Stromal cell of bone marrow (primary cell): ENCODE measurements around the gene TMC4.
A peak's percentile ranks its signal among the peaks of the same experiment; 100 is the strongest.
"Not testable (repeated sequence)": the region's sequence is repeated elsewhere in the genome, so short reads cannot be mapped to it uniquely, and the experiment has no call there.

Source experiments
- DNase-seq: peaks from one replicate; pipeline ENCODE4 v3.0.0-alpha.2; 2012; ENCODE audit warnings: low read depth

TMC4 gene

DNA sequence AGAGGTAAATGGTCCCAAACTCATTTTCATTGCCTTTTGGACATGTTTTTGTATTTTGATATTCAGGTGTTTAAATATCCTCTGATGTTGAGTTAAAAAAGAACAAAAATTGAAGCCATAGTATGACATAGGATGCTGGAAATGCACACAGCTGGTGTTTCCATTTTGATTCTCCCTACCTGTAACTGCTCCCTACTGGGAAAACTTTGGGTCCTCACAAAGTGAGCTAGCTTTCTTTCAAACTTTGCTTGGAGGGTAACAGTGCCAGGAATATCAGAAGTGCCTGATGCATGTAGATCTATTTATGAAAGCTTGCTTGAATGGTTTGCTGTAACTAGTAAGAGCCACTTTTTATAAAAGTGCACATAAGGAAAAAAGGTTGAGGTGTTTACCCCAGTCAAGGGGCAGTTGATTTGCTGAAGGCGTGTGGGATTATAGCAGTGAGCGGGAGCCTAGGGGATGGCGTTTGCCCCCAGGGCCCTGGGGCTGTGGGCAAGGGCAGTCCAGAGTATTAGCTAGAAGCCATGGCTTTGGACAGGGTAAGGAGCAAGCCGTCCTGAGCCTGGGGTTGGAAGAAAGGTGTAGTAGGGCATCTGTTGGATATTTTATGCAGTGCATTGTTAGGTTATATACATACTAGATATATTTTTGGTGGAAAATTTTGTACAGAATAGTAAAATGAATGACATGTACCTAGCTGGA is 32.0 kb upstream of the TMC4 start:
- DNase-seq: no peak

DNA sequence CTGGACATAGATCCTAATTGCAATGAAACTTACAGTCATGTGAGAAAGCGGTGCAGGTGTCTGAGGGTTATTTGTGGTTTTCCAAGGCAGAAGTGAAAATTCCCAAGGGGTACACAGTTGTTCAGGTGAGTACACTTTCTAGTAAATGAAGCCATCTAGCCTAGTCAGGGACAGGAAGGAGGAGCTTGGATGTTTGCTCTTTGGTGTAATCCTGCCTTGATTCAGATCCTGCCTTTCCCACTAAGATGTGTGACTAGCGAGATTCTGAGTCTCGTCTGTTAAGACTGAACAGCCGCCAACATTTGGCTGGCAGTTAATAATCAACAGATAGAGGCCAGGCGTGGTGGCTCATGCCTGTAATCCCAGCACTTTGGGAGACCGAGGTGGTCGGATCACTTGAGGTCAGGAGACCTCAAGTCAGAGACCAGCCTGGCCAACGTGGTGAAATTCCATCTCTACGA is 30.2 kb upstream of the TMC4 start:
- DNase-seq: no peak

DNA sequence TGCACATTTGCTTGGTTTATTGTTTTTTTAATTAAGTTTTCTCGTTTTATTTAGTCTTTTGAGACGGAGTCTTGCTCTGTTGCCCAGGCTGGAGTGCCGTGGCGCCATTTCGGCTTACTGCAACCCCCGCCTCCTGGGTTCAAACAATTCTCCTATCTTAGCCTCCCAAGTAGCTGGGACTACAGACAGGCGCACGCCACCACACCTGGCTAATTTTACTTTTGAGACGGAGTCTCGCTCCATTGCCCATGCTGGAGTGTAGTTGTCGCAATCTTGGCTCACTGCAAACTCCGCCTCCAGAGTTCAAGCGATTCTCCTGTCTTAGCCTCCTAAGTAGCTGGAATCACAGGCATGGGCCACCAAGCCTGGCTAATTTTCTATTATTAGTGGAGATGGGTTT is 29.0 kb upstream of the TMC4 start:
- DNase-seq: no peak

DNA sequence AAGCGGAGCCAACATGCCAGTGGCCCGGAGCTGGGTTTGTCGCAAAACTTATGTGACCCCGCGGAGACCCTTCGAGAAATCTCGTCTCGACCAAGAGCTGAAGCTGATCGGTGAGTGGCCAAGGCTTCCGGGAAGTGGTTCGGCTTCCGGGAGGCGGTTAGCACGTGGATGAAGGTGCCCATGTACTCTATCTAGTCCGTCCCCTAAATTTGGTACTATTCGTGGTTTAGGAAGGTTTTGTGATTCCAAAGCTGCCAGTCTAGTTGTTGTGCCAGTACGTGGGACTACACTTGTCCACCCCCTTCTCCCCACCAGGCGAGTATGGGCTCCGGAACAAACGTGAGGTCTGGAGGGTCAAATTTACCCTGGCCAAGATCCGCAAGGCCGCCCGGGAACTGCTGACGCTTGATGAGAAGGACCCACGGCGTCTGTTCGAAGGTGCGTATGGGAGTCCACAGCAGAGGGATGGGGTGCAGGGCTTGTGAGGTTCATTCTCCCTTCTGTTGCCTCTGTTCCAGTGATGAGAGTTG is 28.3 kb upstream of the TMC4 start:
- DNase-seq: no peak

DNA sequence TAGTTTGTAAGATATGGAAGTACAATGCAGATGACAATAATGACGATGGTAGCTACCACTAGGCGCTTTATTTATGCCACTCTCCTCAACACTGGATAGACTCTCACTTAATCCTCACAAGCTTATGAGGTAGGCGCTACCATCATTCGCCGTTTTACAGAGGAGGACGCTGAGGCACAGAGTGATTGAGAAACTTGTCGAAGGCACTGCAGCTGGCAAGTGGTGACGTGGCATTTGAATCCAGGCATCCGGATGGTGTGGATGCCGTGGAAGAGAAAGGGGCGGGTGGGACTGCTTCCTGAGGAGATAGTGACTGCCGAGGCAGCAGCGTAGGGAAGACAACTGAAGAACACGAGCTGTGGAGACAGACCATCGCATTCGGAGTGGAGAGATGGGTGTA is 26.4 kb upstream of the TMC4 start:
- DNase-seq: no peak

DNA sequence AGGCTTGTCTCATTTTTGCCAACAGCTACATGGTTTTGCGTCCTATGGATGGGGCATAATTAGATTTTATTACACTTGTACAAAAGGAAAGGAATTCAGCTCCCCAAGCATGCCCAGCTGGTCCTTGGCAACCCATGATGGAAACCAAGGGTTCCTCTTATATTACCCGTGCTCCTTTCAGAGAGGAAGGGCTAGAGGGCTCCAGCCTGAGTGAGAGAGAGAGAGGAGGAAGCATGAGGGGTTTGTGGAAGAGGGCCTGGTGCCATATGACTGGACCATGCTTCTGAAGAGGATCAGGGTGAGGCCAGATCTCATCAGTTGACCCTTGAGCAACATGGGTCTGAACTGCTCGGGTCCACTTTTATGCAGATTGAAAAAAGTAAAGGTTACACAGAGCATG is 24.2 kb upstream of the TMC4 start:
- DNase-seq: no peak

DNA sequence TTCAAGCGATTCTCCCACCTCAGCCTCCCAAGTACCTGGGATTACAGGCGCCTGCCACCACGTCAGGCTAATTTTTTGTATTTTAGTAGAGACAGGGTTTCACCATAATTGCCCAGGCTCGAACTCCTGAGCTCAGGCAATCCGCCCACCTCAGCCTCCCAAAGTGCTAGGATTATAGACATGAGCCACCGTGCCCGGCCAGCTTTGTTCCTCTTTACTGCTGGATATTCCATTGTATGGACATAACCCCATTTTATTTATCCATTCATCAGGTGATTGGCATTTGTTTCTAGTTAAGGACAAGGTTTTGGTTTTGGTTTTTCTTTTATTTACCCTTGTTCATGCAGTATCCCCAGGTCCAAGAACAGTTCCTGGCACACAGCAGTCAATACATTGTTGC is 23.6 kb upstream of the TMC4 start:
- no peak for DNase-seq

DNA sequence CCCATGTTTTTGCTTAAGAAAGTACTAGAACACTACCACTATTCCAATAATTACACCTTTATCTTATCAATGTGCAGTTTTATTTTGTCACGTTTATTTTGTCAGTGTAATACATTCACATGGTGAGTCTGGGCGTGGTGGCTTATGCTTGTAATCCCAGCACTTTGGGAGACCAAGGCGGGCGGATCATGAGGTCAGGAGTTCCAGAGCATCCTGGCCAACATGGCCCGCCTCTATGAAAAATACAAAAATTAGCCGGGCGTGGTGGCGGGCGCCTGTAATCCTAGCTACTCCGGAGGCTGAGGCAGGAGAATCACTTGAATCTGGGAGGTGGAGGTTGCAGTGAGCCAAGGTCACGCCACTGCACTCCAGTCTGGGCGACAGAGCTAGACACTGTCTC is 21.5 kb upstream of the TMC4 start:
- not testable (repeated sequence) for DNase-seq

DNA sequence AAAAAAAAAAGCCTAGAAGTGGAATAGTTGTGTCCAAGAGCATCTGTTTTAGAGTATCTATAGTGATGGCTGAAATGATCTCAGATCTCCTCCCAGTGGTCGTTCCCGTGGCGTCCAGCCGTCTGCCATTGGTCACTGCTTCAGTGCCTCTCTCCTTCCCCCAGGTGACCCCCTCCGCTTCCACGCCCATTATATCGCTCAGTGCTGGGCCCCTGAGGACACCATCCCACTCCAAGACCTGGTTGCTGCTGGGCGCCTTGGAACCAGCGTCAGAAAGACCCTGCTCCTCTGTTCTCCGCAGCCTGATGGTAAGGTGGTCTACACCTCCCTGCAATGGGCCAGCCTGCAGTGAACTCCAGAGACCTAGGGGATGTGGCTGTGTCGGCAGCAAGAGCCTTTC is 20.1 kb upstream of the TMC4 start:
- DNase-seq: no peak

DNA sequence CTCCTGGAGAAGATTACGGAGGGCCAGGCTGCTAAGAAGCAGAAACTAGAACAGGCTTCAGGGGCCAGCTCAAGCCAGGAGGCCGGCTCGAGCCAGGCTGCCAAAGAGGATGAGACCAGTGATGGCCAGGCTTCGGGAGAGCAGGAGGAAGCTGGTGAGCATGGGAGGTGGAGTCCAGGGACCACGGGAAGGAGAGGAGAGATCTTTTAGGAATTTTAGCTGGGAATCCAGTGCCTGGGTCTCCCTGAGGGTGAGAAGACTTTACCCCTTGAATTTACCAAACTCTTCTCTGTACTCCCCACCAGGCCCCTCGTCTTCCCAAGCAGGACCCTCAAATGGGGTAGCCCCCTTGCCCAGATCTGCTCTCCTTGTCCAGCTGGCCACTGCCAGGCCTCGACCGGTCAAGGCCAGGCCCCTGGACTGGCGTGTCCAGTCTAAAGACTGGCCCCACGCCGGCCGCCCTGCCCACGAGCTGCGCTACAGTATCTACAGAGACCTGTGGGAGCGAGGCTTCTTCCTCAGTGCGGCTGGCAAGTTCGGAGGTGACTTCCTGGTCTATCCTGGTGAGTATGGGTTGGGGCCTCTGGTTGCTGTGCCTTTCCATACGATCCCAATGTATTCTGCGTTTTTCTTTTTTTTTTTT is 19.0 kb upstream of the TMC4 start:
- no peak for DNase-seq

DNA sequence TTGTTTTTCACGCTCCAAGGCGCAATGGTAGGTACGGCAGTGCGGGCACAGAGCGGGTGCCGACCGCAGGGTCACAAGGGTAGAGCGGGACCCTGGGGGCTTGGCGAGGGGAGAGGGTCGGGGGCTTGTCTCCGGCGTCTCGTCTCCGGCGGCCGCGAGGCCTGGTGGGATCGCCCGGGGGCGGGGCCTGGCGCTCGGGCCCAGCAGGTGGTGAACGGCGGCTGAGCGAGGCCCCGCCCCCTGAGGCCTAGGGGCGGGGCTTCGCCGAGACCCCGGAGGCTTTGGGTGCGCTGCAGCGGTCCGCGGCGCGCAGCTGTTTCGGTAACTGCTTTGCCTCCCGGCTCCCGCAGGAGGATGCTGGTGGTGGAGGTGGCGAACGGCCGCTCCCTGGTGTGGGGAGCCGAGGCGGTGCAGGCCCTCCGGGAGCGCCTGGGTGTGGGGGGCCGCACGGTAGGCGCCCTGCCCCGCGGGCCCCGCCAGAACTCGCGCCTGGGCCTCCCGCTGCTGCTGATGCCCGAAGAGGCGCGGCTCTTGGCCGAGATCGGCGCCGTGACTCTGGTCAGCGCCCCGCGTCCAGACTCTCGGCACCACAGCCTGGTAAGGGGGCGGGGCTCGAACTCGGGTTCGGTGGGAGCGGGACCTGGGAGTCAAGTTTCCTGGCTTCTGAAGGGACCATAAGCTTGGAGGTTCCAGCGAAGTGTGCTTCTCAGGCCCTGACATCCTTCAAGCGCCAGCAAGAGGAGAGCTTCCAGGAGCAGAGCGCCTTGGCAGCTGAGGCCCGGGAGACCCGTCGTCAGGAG is 18.3 kb upstream of the TMC4 start, which contains the start of gene TSEN34:
TSS of gene TSEN34 (plus strand) at position 298 of the 800 bp plus-strand sequence. CDS start at position 355, 57 bp downstream.
- DNase-seq: no peak

DNA sequence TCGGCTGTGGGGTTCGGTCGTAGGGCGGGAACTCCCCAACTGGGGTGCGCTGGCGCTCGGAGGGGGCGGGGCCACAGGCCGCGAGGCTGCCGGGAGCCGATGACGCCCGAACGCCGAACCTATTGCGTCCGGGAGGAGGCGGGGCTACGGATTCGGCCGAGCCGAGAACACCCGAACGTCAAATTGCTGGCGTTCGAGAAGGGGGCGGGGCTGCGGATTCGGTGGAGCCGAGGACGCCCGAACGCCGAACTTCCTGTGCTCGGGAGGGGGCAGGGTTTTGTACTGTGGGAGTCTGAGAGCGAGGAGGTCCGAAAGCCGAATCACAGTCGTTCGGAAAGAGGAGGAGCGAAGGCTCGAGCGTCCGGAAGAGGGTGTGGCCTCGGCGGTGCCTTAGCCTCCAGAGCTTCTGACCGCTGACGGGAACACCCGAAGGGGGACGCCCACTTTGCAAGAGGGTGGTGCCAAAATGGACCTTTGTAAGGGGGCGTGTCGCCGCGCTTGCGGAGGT is 17.6 kb upstream of the TMC4 start:
- DNase-seq: peak; percentile 99

DNA sequence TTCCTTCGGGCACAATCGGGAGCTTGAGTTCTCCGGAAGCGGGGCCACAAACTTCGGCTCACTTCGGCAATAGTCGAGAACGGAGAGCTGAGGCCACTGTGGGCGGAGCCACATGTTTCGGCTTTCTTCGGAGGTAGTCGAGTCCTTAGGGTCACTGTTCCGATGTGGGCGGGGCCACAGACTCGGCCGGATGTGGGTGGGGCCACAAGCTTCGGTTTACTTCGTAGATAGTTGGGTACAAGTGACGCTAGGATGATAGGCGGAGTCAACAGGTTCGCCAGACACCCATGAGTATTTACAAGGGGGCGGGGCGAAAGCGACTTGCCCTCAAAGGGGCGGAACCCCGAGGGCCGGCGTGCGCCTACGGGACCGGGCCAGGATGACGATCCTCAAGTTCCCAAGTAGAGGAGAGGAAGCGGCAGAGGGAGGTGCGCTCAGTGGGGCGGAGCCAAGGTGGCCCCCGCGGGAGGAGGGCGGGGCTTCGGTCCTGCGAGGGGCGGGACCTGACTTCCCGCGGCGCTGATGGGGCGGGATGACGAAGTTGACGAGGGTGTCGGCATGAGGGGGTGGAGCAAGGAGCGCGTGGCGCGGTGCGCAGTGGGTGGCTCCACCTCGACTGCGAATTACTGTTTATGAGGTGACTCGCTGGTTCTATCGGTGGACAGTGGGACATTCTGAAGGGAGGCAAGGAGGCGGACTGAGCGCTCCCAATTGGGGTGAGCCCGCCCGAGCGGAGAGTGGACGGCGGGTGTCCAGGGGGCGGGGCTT is 17.0 kb upstream of the TMC4 start:
- DNase-seq: peak; percentile 99

DNA sequence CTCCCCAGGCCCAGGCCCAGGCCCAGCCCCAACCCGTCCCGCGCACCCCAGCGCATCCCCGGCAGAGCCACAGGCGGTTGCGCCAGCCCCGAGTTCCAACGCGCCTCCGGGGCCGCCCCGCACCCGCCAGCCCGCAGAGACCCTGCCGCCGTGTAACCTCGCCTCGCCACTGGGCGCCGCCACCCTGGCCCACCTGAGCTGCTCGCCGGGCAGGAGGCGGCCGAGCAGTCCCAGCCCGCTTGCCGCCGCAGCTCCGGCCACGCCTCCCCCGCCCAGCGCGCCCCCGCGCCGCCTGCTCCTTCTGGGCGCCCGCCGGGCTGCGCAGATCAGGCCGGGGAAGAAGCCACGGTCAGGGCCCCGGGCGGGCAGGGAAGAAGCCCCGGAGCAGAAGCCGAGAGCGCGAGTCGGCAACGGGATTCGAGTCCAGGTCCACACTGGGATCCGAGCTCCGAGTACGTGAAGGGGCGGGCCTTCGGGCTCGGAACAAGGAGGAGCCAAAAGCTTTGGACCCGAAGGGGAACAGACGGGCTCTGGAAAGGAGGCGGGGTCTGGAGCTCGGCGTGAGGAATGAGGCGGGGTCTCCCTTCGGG is 16.3 kb upstream of the TMC4 start, which contains the start of gene MBOAT7:
TSS of gene MBOAT7 (minus strand) at position 436 of the 590 bp plus-strand sequence. CDS start 1,072 bp downstream, outside the sequence.
- DNase-seq: no peak

DNA sequence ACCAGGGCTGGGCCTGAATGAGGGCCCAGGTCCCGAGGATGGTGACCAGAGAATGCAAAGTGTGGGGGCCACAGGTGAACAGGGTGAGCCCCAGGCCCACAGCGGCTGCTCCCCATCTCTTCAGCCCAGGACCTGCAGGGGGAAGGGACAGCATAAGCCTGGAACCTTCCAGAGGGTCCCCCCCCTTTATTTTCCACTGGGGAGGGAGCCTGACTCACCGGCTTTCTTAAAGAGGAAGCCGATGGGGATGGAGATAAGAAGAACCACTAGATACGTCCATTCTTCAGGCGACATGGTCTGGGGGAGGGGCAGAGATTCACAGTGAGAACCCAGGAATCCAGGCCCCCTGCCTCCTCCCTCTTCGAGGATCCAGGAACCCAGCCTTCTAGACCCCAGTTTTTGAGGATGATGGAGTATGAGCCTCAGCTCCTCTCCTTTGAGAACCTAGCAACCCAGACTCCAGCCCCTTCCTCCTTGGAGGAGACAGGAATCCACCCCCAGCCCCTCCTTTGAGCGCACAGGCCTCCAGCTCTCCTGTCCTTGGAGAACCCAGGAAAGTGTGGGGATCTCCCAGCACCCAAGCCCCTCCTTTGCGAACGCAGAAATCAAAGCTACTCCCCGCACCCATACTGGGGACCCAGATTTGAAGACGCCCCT is 15.4 kb upstream of the TMC4 start:
- DNase-seq: no peak

DNA sequence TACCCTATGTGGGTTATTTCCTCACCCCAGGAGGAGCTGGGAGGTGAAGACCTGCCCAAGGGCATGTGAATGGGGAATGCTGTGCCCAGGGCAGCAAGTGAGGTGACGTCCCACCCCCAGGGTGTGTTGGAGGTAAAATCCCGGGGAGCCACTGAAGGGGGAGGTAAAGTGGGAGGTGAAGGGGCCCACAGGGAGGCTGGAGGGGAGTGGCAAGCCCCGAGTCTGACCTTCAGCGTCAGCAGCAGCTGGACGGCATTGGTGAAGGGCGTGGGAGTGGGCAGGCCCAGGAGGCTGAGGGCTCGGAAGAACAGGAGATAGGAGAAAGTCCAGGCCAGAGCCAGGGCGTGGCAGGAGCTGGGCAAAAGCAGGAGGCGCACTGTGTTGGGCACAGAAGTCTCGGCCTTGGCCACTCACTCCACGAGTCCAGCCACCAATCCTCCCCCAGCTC is 14.0 kb upstream of the TMC4 start:
- no peak for DNase-seq

DNA sequence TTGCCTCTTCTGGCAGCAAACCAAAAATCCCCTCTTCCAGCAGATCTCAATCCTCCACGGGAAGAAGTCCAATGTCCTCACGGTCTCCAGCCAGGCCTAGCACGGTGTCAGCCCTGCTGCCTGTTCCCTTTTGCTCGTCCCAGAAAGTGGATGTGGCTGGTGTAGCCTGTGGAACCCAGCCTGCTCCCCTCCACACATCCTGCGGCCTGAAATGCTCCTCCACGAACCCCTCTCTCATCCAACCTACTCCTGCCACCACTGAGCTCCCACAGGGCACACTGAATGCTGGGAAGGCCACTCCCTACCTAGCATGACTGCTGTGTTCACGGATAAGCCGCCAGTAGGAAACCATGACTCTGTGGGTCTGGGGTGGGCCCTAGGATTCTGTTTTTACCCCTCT is 13.4 kb upstream of the TMC4 start:
- no peak for DNase-seq

DNA sequence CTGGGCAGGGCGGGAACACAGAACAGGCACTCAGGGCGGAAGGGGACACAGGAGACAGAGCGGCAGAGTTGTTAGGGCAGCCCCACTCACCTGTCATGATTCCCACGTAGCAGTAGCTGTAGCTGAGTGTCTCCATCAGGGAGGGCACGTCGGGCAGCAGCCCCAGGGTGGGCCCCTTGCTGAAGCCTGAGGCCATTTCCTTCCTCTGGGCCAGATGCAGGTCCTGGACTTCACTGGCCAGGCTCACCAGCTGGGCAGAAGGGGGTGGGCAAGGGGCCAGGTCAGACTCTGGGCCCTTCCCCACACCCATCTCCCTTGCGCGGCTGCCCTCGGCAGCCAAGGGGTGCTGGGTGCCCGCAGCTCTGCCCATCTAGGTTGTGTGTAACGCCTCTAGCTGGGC is 10.5 kb upstream of the TMC4 start:
- no peak for DNase-seq

DNA sequence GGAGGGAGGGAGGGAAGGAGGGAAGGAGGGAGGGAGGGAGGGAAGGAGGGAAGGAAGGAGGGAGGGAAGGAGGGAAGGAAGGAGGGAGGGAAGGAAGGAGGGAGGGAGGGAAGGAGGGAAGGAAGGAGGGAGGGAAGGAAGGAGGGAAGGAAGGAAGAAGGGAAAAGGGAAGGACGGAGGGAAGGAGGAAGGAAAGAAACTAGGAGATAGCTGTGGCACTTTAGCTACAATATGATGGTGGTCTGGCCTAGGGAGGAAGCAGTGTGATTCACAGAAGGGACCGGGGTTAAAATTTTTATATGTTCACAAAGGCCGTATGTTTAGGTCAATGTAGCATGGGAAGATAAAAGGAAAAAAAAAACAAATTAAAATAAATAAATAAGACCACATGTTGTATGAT is 8.9 kb upstream of the TMC4 start:
- not testable (repeated sequence) for DNase-seq

DNA sequence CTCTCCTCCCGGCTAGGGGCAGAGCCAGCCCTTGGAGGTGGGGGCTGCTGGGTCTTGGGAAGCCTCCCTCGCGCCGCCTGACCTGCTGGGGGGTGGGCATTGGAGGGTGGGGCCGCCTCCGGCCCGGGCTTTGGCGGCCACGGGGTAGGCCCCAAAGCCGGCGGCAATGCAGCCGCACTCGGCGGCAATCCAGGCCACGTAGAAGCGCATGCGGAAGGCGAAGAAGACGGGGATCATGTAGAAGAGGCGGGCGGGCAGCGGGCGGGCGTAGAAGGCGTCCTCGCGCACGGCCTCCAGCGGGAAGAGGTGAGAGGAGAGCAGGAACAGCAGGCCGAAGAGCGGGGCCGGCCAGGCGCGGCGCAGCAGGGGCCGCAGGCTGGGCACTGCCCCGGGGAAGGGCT is 7.7 kb upstream of the TMC4 start:
- DNase-seq: no peak
